SK-N-SH treated with all-trans-retinoic acid at 6 μM for 48 hours (cell line): ENCODE data around the gene TGFBR2.

Experiments used
- ARNTL ChIP-seq: fragments of 450-650 bp; formaldehyde crosslinking; IDR thresholded peaks from 2 replicates; pipeline ENCODE4 v1.5.0; 2020; ENCODE audit warnings: low read depth, mild to moderate bottlenecking, moderate library complexity, borderline replicate concordance
- BACH2 ChIP-seq: fragments of 250-450 bp; sonication (Bioruptor Pico); IDR thresholded peaks from 2 replicates; pipeline ENCODE4 v1.9.0; 2021; ENCODE audit warnings: mild to moderate bottlenecking, borderline replicate concordance
- CREB5 ChIP-seq: fragments of 250-450 bp; sonication (Bioruptor Pico); IDR thresholded peaks from 2 replicates; pipeline ENCODE4 v1.5.1; 2020; ENCODE audit warnings: low read depth, mild to moderate bottlenecking, moderate library complexity
- ESRRG ChIP-seq: fragments of 250-450 bp; sonication (Bioruptor Pico); IDR thresholded peaks from 2 replicates; pipeline ENCODE4 v1.6.1; 2021; ENCODE audit warnings: mild to moderate bottlenecking
- GLIS3 ChIP-seq: fragments of 250-450 bp; sonication (Bioruptor Pico); IDR thresholded peaks from 2 replicates; pipeline ENCODE4 v1.5.0; 2020; ENCODE audit warnings: mild to moderate bottlenecking, moderate library complexity
- ISL1 ChIP-seq: fragments of 250-450 bp; sonication (Bioruptor Pico); IDR thresholded peaks from 2 replicates; pipeline ENCODE4 v2.1.2; 2022; ENCODE audit warnings: mild to moderate bottlenecking, moderate library complexity
- OSR1 ChIP-seq: fragments of 250-450 bp; sonication (Bioruptor Pico); IDR thresholded peaks from 2 replicates; pipeline ENCODE4 v1.8.0; 2022; ENCODE audit warnings: moderate library complexity, mild to moderate bottlenecking, inconsistent platforms
- PATZ1 ChIP-seq: fragments of 250-450 bp; sonication (Bioruptor Pico); IDR thresholded peaks from 2 replicates; pipeline ENCODE4 v1.8.0; 2020; ENCODE audit warnings: mild to moderate bottlenecking, moderate library complexity, borderline replicate concordance
- RARB ChIP-seq: fragments of 250-450 bp; sonication (Bioruptor Pico); IDR thresholded peaks from 2 replicates; pipeline ENCODE4 v1.8.0; 2021; ENCODE audit warnings: mild to moderate bottlenecking, moderate library complexity
- ZFP3 ChIP-seq: fragments of 250-450 bp; sonication (Bioruptor Pico); IDR thresholded peaks from 2 replicates; pipeline ENCODE4 v1.5.0; 2020; ENCODE audit warnings: mild to moderate bottlenecking, moderate library complexity

GRCh38 chr3:30729936-30730335 is 123.5 kb downstream of the TGFBR2 start:
- no peak for TF ChIP-seq ARNTL (CRISPR knock-in tag)
- TF ChIP-seq ISL1 (CRISPR knock-in tag), result no peak
- TF ChIP-seq RARB (CRISPR knock-in tag), result no peak
- TF ChIP-seq GLIS3 (CRISPR knock-in tag), result no peak
- TF ChIP-seq BACH2 (CRISPR knock-in tag), result no peak
- TF ChIP-seq ZFP3 (CRISPR knock-in tag), result no peak
- TF ChIP-seq CREB5, result no peak
- TF ChIP-seq OSR1, result no peak
- no peak for TF ChIP-seq ESRRG (CRISPR knock-in tag)
- TF ChIP-seq PATZ1 (CRISPR knock-in tag), result no peak
